ENCODE data around the gene FBXL15. TPM values are rescaled to one million over a fixed set of nuclear protein-coding genes. Genes with fewer than 3 reads are reported as not detected.

FBXL15 gene
- polyA plus RNA-seq, 1 experiment = 7.5 TPM

DNA sequence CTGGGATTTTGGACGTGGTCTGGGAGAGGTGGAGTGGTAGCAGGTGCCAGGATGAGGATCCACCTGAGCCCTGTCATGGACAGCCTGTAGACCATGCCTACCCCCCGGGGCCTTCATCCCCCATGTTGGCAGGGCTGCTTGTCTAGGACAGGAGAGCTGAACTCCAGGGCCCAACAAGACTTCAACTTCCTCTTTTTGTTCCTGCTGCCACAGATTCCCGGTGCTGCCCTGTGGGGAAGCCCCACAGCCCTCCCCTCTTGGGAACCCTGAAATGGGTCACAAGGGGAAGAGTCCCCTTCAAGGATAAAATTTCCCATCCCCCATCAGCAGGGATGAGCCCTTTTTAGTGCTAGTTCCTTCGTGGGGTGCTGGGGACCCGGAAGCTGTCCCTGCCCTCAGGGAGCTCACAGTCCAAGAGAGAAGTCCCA lies 13.0 kb downstream of the FBXL15 start:
- H3K27me3 ChIP-seq (ENCODE audit: control insufficient read depth, insufficient read depth, low read length) = no peaks in the 10 kb centered on the region; the same call in 1 of the 2 replicates
- no peak overlapping the region for H3K4me3 ChIP-seq (ENCODE audit: low read depth, low read length)
- ChIA-PET CTCF (interaction anchor here (1.0 to 3.2 kb wide), 2 partner anchors 12 to 45 kb away, joined by 3 to 30 read pairs; partner anchors contain the start of gene FBXL15), POLR2A (interaction anchor here (0.6 kb wide), 1 partner anchor 306 kb away, joined by 7 read pairs; no protein-coding TSS in a partner anchor)
- DNase-seq (ENCODE audit: low read depth) = no peak
- TF ChIP-seq, protein P1, sequence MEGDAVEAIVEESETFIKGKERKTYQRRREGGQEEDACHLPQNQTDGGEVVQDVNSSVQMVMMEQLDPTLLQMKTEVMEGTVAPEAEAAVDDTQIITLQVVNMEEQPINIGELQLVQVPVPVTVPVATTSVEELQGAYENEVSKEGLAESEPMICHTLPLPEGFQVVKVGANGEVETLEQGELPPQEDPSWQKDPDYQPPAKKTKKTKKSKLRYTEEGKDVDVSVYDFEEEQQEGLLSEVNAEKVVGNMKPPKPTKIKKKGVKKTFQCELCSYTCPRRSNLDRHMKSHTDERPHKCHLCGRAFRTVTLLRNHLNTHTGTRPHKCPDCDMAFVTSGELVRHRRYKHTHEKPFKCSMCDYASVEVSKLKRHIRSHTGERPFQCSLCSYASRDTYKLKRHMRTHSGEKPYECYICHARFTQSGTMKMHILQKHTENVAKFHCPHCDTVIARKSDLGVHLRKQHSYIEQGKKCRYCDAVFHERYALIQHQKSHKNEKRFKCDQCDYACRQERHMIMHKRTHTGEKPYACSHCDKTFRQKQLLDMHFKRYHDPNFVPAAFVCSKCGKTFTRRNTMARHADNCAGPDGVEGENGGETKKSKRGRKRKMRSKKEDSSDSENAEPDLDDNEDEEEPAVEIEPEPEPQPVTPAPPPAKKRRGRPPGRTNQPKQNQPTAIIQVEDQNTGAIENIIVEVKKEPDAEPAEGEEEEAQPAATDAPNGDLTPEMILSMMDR (IDR thresholded peaks at IDR 0.05; ENCODE audit: insufficient read depth, low read depth, low read length) = no peak
- no peaks in the 10 kb centered on the region; the same call in 1 of the 2 replicates for H3K36me3 ChIP-seq (ENCODE audit: control insufficient read depth, insufficient read depth, low read length)

- CTCF ChIA-PET = interaction anchor here (0.6 to 3.2 kb wide), 10 partner anchors 12 to 1466 kb away, joined by 3 to 30 read pairs (median 4); partner anchors contain the start of gene FBXL15
Measured at GRCh38 chr10:102434394-102435132, 13.9 kb downstream of the FBXL15 start.

GRCh38 chr10:102435133-102435497 lies 14.5 kb downstream of the FBXL15 start:
- DNase-seq (ENCODE audit: low read depth) = no peak

More at GRCh38 chr10:102434394-102435132, 13.9 kb downstream of the FBXL15 start:
- Histone ChIP-seq H3K36me3 (ENCODE audit: control insufficient read depth, insufficient read depth, low read length) (no peaks in the 10 kb centered on the region; the same call in 1 of the 2 replicates), H3K27me3 (ENCODE audit: control insufficient read depth, insufficient read depth, low read length) (no peaks in the 10 kb centered on the region; the same call in 1 of the 2 replicates), H3K4me3 (ENCODE audit: low read depth, low read length) (no peak overlapping the region)
- DNase-seq (ENCODE audit: low read depth) = no peak
- POLR2A ChIA-PET = no interaction called here
- TF ChIP-seq, protein P1 (IDR thresholded peaks at IDR 0.05; ENCODE audit: insufficient read depth, low read depth, low read length) = no peak

DNA sequence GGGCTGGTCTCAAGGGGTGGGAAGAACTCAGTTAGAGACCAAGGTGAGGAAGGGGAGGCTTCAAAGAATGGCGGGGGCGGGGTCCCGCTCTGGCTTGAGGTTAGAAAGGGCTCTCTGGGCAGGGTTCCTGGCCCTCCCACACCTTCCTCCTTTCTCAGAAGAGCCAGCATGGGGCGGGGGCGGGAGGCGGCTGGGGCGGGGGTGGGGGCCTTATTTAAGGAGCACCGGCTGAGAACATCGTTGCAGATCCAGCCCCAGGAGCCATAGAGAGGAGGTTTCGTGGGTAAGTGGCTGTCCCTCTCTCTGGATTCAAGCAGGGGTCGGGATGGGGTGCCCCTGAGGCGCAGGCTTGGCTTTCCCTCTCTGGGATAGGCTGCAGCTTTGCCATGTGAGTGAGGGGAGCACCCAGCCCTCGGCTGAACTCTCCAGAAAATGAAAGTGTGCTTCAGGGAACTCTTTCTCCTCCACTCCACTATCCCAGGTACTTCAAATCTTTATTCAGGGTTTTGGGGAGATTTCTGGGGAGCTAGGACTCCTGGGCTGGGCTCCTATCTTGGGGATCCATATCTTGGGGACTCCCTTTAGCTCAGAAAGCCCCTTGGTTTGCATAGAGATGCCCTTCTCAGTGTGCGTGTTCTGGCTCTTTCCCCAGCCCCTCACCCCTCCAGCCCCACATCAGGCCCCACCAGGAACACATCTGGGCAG lies 15.0 kb downstream of the FBXL15 start:
- TF ChIP-seq, protein P1 (IDR thresholded peaks at IDR 0.05; ENCODE audit: insufficient read depth, low read depth, low read length) = no peak
- CTCF ChIA-PET = interaction anchor here (0.6 to 2.2 kb wide), 8 partner anchors 14 to 204 kb away, joined by 3 to 17 read pairs (median 4); partner anchors contain the start of gene FBXL15
- DNase-seq (ENCODE audit: low read depth) = no peak
- Histone ChIP-seq H3K4me3 (ENCODE audit: low read depth, low read length) (peak overlapping the region; percentile 9), H3K27me3 (ENCODE audit: control insufficient read depth, insufficient read depth, low read length) (no peaks in the 10 kb centered on the region; the same call in 1 of the 2 replicates), H3K36me3 (ENCODE audit: control insufficient read depth, insufficient read depth, low read length) (no peaks in the 10 kb centered on the region)
- POLR2A ChIA-PET = no interaction called here

More at GRCh38 chr10:102435133-102435497, 14.5 kb downstream of the FBXL15 start:
- H3K27me3 ChIP-seq (ENCODE audit: control insufficient read depth, insufficient read depth, low read length) = no peaks in the 10 kb centered on the region; the same call in 1 of the 2 replicates
- TF ChIP-seq, protein P1 (IDR thresholded peaks at IDR 0.05; ENCODE audit: insufficient read depth, low read depth, low read length) = no peak
- H3K36me3 ChIP-seq (ENCODE audit: control insufficient read depth, insufficient read depth, low read length) = no peaks in the 10 kb centered on the region
- ChIA-PET CTCF (interaction anchor here (0.6 to 2.2 kb wide), 8 partner anchors 11 to 1466 kb away, joined by 3 to 17 read pairs (median 4); partner anchors contain the start of gene FBXL15), POLR2A (no interaction called here)
- H3K4me3 ChIP-seq (ENCODE audit: low read depth, low read length) = no peak overlapping the region

GRCh38 chr10:102436312-102436711 lies 15.7 kb downstream of the FBXL15 start:
- TF ChIP-seq, protein P1 (IDR thresholded peaks at IDR 0.05; ENCODE audit: insufficient read depth, low read depth, low read length) = no peak
- H3K27me3 ChIP-seq (ENCODE audit: control insufficient read depth, insufficient read depth, low read length) = no peaks in the 10 kb centered on the region; the same call in 1 of the 2 replicates
- POLR2A ChIA-PET = no interaction called here
- CTCF ChIA-PET = interaction anchor here (0.8 to 2.2 kb wide), 7 partner anchors 14 to 205 kb away, joined by 3 to 17 read pairs (median 4); partner anchors contain the start of gene FBXL15
- DNase-seq (ENCODE audit: low read depth) = no peak
- no peak overlapping the region; the same call in 1 of the 2 replicates for H3K4me3 ChIP-seq (ENCODE audit: low read depth, low read length)
- H3K36me3 ChIP-seq (ENCODE audit: control insufficient read depth, insufficient read depth, low read length) = no peaks in the 10 kb centered on the region
